ENCODE results near the gene SLC1A4.

- TF ChIP-seq EZH2 (IDR thresholded peaks at IDR 0.05; ENCODE audit: low read length, unreplicated experiment) (no peak), CTCF (conservative IDR thresholded peaks at IDR 0.05; ENCODE audit: low read depth, low read length) (no peak), EZH2phosphoT487 (IDR thresholded peaks at IDR 0.05; ENCODE audit: borderline replicate concordance, low read length) (no peak)
Observed at GRCh38 chr2:65035351-65035943, 46.2 kb downstream of the SLC1A4 start.
